ENCODE measurements around the gene PDLIM5. TPM values are rescaled to one million over a fixed set of nuclear protein-coding genes. Genes with fewer than 3 reads are reported as not detected.

Gene PDLIM5
- total RNA-seq, 1 experiment from 2014 or later: 58.0 TPM

GRCh38 chr4:94435874-94436273 lies 15.9 kb upstream of the PDLIM5 start:
- no peak overlapping the region for H3K56ac ChIP-seq (ENCODE audit: insufficient read length, low read depth, low read length)
- H4K91ac ChIP-seq (ENCODE audit: insufficient read length, low read depth, low read length): no peak overlapping the region
- no peaks in the 10 kb centered on the region for H3K79me2 ChIP-seq (ENCODE audit: insufficient read depth, low read length)
- no peak overlapping the region for H2BK5ac ChIP-seq (ENCODE audit: insufficient read length, low read length)
- Mint-ChIP-seq H3K27me3 (ENCODE audit: low read depth) (no peaks in the 10 kb centered on the region), H3K36me3 (ENCODE audit: insufficient read depth in 1 of 3, low read depth in 3 of 3) (no peaks in the 10 kb centered on the region), H3K4me3 (no peak overlapping the region), H3K27ac (no peak overlapping the region), H3K4me1 (peaks cover 8 to 10% of the 10 kb centered on the region in 2 experiments), H3K9me3 (peaks cover 0 to 3% of the 10 kb centered on the region in 2 experiments; a peak in 1 of 5 replicates)
- no peak overlapping the region for H3K4me2 ChIP-seq (ENCODE audit: insufficient read depth, insufficient read length, low read length)
- H4K20me1 ChIP-seq (ENCODE audit: control insufficient read depth, insufficient read depth, insufficient read length): no peaks in the 10 kb centered on the region
- H2BK20ac ChIP-seq (ENCODE audit: low read depth, low read length, poor library complexity, severe bottlenecking): no peak overlapping the region
- no peak overlapping the region for H4K5ac ChIP-seq (ENCODE audit: insufficient read length, low read depth, low read length)
- no peak overlapping the region for H3K18ac ChIP-seq (ENCODE audit: insufficient read length, low read depth, low read length)
- no peaks in the 10 kb centered on the region for H3K4me1 ChIP-seq (ENCODE audit: insufficient read depth, low read length)
- H3K9me3 ChIP-seq (ENCODE audit: control insufficient read depth, low read depth, low read length): no peaks in the 10 kb centered on the region
- H3K27me3 ChIP-seq (ENCODE audit: insufficient read depth, low read length): no peaks in the 10 kb centered on the region
- DNase-seq: no peak
- H3K23me2 ChIP-seq (ENCODE audit: insufficient read length, low read depth, low read length, poor library complexity, severe bottlenecking): no peaks in the 10 kb centered on the region
- H3K9ac ChIP-seq (ENCODE audit: extremely low read depth, insufficient read length, low read length): no peak overlapping the region
- no peak overlapping the region for H2AFZ ChIP-seq (ENCODE audit: low read length)
- H4K8ac ChIP-seq (replicated peaks; ENCODE audit: insufficient read length, low read depth, low read length): no peak overlapping the region
- H2BK12ac ChIP-seq (ENCODE audit: insufficient read length, low read depth, low read length): no peak overlapping the region
- H3K4ac ChIP-seq (ENCODE audit: low read depth, low read length): no peak overlapping the region
- no CpG with 5 or more reads among the region's 2 CpGs for WGBS (ENCODE audit: extremely low coverage, insufficient read length, low lambda C conversion rate)
- no peak overlapping the region for H3K23ac ChIP-seq (ENCODE audit: insufficient read length, low read depth, low read length)
- no peak overlapping the region for H3K14ac ChIP-seq (ENCODE audit: insufficient read depth, low read length)
- no peak overlapping the region for H3K27ac ChIP-seq (ENCODE audit: insufficient read length, low read depth, low read length)
- no peak for TF ChIP-seq CTCF (conservative IDR thresholded peaks at IDR 0.05)
- H3K79me1 ChIP-seq (ENCODE audit: insufficient read depth, low read depth, low read length, poor library complexity, severe bottlenecking): no peaks in the 10 kb centered on the region
- H3T11ph ChIP-seq (ENCODE audit: low read length): no peak overlapping the region
- H2AK5ac ChIP-seq (ENCODE audit: insufficient read length, low read length): no peak overlapping the region
- H2BK15ac ChIP-seq (ENCODE audit: low read depth, low read length): no peak overlapping the region
- H2BK120ac ChIP-seq (ENCODE audit: low read depth, low read length, poor library complexity, severe bottlenecking): no peak overlapping the region

Data from H9 (cell line).